Breast epithelium (tissue), 4 donors: ENCODE measurements around the gene KRTAP10-5. TPM values are rescaled to one million over a fixed set of nuclear protein-coding genes. Genes with fewer than 3 reads are reported as not detected.

Source experiments
- DNase-seq, 2 donors: peaks; one replicate each; pipeline ENCODE4 v3.0.0-alpha.2; 2019; ENCODE audit warnings: low spot score in 2 of 2
- H3K27ac ChIP-seq, 2 donors: fragments of 200-600 bp; sonication (generic) in 1 of 2; one replicate each; pipeline ENCODE4 v1.5.1; 2016 to 2019; ENCODE audit warnings: mild to moderate bottlenecking in 1 of 2
- H3K27me3 ChIP-seq, 2 donors: fragments of 200-600 bp; sonication (generic) in 1 of 2; one replicate each; pipeline versions ENCODE4 v1.5.1 to v1.6.0; 2017 to 2019; ENCODE audit warnings: control low read depth in 1 of 2, mild to moderate bottlenecking in 1 of 2
- H3K36me3 ChIP-seq: fragments of 200-600 bp; one replicate; pipeline ENCODE4 v1.5.1; 2019
- H3K4me1 ChIP-seq, 2 donors: fragments of 200-600 bp; sonication (generic); one replicate each; pipeline ENCODE4 v1.5.1; 2016 to 2019; ENCODE audit warnings: control low read depth in 1 of 2
- H3K4me3 ChIP-seq, 3 donors: fragments of 200-600 bp; sonication (generic); 1 replicate in 2 of 3; 2 replicates in 1 of 3; pipeline ENCODE4 v1.5.1; 2016 to 2019; ENCODE audit warnings: mild to moderate bottlenecking in 3 of 3, moderate library complexity in 2 of 3
- H3K9me3 ChIP-seq, 2 donors: fragments of 200-600 bp; sonication (generic) in 1 of 2; one replicate each; pipeline ENCODE4 v1.5.1; 2016 to 2019; ENCODE audit warnings: control low read depth in 1 of 2
- POLR2A ChIP-seq: fragments of 450-650 bp; IDR thresholded peaks from one replicate; pipeline ENCODE4 v1.6.1; 2016; ENCODE audit warnings: antibody characterized with exemption, mild to moderate bottlenecking, moderate library complexity
- POLR2AphosphoS5 ChIP-seq, 3 donors: sonication (generic); formaldehyde crosslinking; IDR thresholded peaks; one replicate each; pipeline ENCODE4 v1.6.1; 2017; ENCODE audit warnings: antibody characterized with exemption in 3 of 3
- intact Hi-C: fragments of 100-400 bp; cut with DNase I; formaldehyde crosslinking; loops from one replicate; pipeline ENCODE4 v1.15.1; 2023; ENCODE audit warnings: low total_unique reads
- total RNA-seq, 3 donors: library from RNA; depleted of rRNA; stranded (reverse); fragments of >200 nt; gene quantifications; one replicate each; pipeline ENCODE4 v1.1.0, GENCODE V29; 2016
- TF ChIP-seq, protein P1 (sequence below), 3 donors: fragments of 450-650 bp; IDR thresholded peaks; one replicate each; pipeline ENCODE4 v1.5.1; 2016 to 2017; ENCODE audit warnings: antibody characterized with exemption in 3 of 3, mild to moderate bottlenecking in 3 of 3, moderate library complexity in 3 of 3

KRTAP10-5 gene
- total RNA-seq, 3 donors from 2014 or later: not detected

GRCh38 chr21:44625756-44626155, 45.4 kb upstream of the KRTAP10-5 start:
- intact Hi-C loops: no loop called here

DNA sequence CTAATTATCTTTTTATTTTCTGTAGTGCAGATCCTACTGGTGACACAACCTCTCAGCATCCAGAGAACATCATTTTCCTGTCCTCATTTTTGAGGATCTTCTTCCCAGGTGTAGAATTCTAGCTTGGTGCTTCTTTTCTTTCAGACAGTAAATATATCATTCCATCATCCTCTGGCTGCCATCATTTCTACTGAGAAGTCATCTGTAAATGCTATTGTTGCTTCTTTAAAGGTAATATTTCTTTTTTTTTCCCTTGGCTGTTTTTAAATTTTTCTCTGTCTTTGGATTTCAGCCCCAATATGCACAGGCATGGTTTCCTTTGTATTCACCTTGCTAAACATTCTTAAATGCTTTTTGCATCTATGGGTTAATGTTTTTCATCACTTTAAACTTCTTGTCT, 43.2 kb upstream of the KRTAP10-5 start:
- Histone ChIP-seq H3K27ac (no peak overlapping the region), H3K9me3 (peaks cover 11 to 38% of the 10 kb centered on the region in 2 donors), H3K27me3 (peaks cover 0 to 20% of the 10 kb centered on the region in 2 donors), H3K36me3 (no peaks in the 10 kb centered on the region), H3K4me1 (no peaks in the 10 kb centered on the region), H3K4me3 (no peak overlapping the region)
- no peak for DNase-seq
- TF ChIP-seq POLR2A: no peak
- TF ChIP-seq POLR2AphosphoS5 (IDR thresholded peaks at IDR 0.05): no peak
- TF ChIP-seq, protein P1, sequence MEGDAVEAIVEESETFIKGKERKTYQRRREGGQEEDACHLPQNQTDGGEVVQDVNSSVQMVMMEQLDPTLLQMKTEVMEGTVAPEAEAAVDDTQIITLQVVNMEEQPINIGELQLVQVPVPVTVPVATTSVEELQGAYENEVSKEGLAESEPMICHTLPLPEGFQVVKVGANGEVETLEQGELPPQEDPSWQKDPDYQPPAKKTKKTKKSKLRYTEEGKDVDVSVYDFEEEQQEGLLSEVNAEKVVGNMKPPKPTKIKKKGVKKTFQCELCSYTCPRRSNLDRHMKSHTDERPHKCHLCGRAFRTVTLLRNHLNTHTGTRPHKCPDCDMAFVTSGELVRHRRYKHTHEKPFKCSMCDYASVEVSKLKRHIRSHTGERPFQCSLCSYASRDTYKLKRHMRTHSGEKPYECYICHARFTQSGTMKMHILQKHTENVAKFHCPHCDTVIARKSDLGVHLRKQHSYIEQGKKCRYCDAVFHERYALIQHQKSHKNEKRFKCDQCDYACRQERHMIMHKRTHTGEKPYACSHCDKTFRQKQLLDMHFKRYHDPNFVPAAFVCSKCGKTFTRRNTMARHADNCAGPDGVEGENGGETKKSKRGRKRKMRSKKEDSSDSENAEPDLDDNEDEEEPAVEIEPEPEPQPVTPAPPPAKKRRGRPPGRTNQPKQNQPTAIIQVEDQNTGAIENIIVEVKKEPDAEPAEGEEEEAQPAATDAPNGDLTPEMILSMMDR (IDR thresholded peaks at IDR 0.05): no peak
- intact Hi-C loops: no loop called here

More at GRCh38 chr21:44625756-44626155, 45.4 kb upstream of the KRTAP10-5 start:
- TF ChIP-seq POLR2AphosphoS5 (IDR thresholded peaks at IDR 0.05) (no peak), POLR2A (no peak)
- TF ChIP-seq, protein P1 (IDR thresholded peaks at IDR 0.05): no peak
- peaks cover 0 to 17% of the 10 kb centered on the region in 2 donors for H3K27me3 ChIP-seq
- H3K36me3 ChIP-seq: no peaks in the 10 kb centered on the region
- no peak overlapping the region for H3K27ac ChIP-seq
- no peak for DNase-seq
- H3K4me3 ChIP-seq: no peak overlapping the region
- H3K9me3 ChIP-seq: peaks cover 19 to 35% of the 10 kb centered on the region in 2 donors
- H3K4me1 ChIP-seq: no peaks in the 10 kb centered on the region

GRCh38 chr21:44619886-44620285, 39.5 kb upstream of the KRTAP10-5 start:
- peaks cover 0 to 23% of the 10 kb centered on the region in 2 donors for H3K27me3 ChIP-seq
- TF ChIP-seq POLR2AphosphoS5 (IDR thresholded peaks at IDR 0.05): no peak
- no peak for TF ChIP-seq POLR2A
- TF ChIP-seq, protein P1 (IDR thresholded peaks at IDR 0.05): no peak
- intact Hi-C loops: no loop called here
- H3K9me3 ChIP-seq: peaks cover 11 to 35% of the 10 kb centered on the region in 2 donors
- H3K4me1 ChIP-seq: no peaks in the 10 kb centered on the region
- no peaks in the 10 kb centered on the region for H3K36me3 ChIP-seq
- no peak for DNase-seq
- no peak overlapping the region for H3K4me3 ChIP-seq
- no peak overlapping the region for H3K27ac ChIP-seq

DNA sequence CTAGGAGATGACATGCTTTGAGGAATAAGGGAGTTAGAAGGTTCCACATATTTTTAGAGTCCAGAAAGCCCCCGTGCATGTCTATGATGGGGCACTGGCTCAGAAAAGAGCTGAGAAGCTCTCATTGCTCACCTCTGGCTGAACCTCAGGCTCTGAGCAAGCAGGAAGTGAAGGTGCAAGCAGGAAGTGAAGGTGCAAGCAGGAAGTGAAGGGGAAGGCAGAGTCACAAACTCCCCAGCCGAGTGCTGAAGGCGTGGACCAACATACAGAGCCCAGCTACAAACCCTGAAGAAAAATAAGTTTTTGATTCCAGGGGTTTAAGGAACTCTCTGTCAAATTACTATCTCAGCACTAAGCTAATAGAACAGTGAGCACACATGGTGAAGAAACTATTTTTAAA, 38.5 kb upstream of the KRTAP10-5 start:
- H3K4me1 ChIP-seq: no peaks in the 10 kb centered on the region
- peaks cover 0 to 33% of the 10 kb centered on the region in 2 donors for H3K27me3 ChIP-seq
- no peak overlapping the region for H3K27ac ChIP-seq
- H3K36me3 ChIP-seq: no peaks in the 10 kb centered on the region
- H3K9me3 ChIP-seq: peaks cover 3 to 25% of the 10 kb centered on the region in 2 donors
- TF ChIP-seq POLR2A: no peak
- no peak for TF ChIP-seq POLR2AphosphoS5 (IDR thresholded peaks at IDR 0.05)
- TF ChIP-seq, protein P1 (IDR thresholded peaks at IDR 0.05): no peak
- no peak for DNase-seq
- H3K4me3 ChIP-seq: no peak overlapping the region
- intact Hi-C loops: no loop called here

GRCh38 chr21:44618504-44618903, 38.1 kb upstream of the KRTAP10-5 start:
- Histone ChIP-seq H3K9me3 (peaks cover 2 to 21% of the 10 kb centered on the region in 2 donors), H3K27me3 (peaks cover 0 to 36% of the 10 kb centered on the region in 2 donors), H3K4me1 (no peaks in the 10 kb centered on the region), H3K27ac (no peak overlapping the region), H3K4me3 (no peak overlapping the region), H3K36me3 (no peaks in the 10 kb centered on the region)
- TF ChIP-seq, protein P1 (IDR thresholded peaks at IDR 0.05): no peak
- TF ChIP-seq POLR2AphosphoS5 (IDR thresholded peaks at IDR 0.05): no peak
- no peak for TF ChIP-seq POLR2A
- no peak for DNase-seq
- intact Hi-C loops: no loop called here
